GM18907 (cell line): ENCODE data around the gene PPHLN1.
"Not testable (repeated sequence)": the region's sequence is repeated elsewhere in the genome, so short reads cannot be mapped to it uniquely, and the experiment has no call there.

Experiments used
- ATAC-seq: cut with Tn5 transposase; IDR thresholded peaks from one replicate; pipeline ENCODE4 v1.9.1; 2021; ENCODE audit warnings: mild to moderate bottlenecking, moderate library complexity; ENCODE audit not compliant: unreplicated experiment

The PPHLN1 gene

DNA sequence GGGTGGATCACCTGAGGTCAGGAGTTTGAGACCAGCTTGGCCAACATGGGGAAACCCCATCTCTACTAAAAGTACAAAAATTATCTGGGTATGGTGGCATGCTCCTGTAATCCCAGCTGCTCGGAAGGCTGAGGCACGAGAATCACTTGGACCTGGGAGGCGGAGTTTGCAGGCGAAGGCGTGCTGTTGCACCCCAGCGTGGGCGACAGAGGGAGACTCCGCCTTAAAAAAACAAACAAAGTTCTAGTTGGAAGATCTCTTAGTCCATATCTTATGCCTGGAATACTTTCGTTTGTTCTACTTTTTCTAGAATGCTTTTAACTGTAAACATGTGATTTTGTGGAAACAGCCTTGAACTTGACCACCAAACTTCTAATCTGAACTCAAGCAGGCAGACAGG is 38.7 kb downstream of the PPHLN1 start:
- ATAC-seq = no peak

DNA sequence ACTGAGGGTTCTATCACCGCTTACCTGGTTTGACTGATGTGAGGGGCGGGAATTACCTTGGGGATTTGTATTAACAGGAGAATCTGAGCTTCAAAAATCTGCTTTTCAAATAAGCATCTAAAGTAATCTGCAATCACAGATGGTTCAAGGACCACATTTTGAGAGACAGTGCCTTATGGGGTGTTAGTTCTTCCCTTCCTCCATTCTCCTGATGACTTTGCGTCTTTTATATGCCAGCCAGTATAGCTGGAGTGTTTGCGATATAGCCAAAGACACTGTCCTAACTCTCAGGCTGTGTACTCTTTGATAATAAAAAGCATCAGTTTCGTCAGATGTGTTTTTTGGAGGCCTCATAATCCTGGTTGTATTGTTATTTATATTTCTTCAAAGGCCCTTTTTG is 39.5 kb downstream of the PPHLN1 start:
- ATAC-seq = no peak

DNA sequence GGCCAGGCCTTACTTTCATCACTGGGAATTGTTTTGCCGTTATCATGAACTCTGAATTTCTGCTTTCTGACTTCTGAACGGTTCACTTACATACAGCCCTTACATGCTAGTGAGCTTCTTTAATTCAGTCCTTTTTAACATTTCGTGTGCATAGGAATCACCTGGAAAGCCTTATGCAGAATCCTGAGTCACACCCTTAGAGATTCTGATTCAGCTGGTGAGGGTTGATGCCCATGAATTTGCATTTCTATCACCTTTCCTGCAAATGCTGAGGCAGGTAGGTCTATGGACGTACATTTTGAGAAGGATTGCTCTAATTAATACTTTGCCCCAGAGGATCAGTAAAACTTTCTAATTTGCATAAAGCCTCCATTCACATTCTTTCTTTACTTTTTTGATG is 44.0 kb downstream of the PPHLN1 start:
- no peak for ATAC-seq

DNA sequence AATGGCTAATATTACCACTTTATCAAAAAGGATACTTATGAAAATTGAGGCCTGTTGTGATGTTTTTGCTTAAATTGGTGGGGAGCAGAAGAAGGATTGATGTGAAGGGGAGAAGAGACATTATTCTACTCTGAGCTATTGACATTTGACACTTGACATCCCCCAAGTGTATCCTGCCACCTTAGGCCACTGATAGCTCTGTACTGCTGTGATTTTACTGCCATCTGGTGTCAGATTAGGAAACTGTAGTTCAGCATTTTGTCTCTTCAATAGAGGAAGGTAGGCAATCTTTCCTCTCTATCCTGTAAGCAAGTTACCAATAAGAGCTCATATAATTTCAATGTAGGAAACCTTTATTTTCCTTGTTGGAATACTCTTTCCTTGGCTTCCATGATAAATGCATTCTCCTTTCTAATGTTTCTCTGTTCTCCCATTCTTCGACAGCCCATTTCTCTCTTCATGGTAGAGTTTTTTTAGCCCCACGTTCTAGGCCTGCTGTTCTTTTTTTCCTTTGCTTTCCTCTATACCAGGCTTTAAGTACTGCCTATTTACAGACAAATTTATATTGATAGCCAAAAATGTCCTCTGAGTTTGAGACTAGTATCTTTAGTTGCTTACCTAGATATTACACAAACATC is 46.3 kb downstream of the PPHLN1 start:
- peak; percentile 85 for ATAC-seq

DNA sequence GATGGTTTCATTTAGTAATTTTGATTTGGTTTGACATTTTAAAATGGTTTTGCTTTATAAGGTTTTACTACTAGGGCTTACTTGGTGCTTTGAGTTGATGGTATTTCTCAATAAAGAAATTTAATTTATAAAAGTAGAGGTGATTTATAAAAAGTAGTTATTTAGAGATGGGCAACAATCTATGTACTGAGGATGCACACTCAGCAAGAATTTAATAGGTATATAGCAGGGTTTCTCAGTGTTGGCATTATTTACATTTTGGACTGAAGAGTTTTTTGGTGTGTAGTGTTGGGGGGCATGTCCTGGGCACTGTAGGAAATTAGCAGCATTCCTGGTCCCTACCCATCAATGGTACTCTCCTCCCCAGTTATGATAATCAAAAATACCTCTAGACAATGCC is 47.7 kb downstream of the PPHLN1 start:
- no peak for ATAC-seq

DNA sequence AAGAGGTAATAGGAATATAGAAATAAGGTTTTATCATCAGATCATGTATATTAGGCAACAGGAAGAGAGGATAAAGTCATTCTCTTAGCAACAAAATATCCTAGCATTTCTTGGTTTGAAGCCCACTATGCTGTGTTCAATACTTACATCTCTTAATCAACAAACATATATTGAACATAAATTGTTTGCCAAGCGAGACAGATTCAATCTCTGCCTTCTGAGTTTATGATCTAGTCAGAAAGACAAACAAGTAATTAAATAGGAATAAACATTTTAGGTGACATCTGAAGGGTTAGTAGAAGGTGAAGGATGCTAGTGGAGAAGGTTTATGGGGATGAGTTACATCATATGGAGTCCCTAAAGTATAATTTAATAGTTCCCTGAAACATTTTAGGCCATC is 54.8 kb downstream of the PPHLN1 start:
- ATAC-seq = no peak

DNA sequence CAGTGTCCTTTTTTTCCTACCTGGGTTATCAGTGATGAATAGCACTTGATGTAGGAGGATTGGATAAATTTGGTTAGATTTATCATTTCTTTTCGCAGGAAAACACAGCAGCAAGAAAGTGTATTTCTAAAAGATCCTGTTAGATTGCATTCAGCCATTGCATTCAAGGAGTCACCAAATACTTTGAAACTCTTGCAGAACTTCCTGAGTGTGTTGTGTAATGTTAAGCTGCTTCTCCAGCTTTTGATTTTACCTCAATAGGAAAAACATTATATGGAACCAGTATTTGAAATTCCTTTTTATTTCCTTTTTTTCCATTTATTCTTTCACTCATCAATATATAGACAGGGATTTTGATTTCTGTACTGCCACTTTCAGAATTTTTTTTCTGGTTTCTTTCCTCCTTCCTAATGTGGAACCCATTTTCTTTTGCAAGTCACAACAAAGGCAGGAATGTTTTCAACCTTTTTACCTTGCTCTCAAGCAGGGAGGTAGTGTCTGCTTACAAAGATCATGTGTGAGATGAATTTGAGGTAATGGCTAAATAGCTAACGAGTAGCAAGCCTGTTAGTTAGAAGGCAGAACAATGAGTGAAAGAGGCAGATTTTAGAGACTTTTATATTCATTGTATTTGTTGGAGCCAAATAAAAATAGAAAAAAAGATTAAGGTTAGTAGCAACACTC is 56.2 kb downstream of the PPHLN1 start:
- no peak for ATAC-seq

DNA sequence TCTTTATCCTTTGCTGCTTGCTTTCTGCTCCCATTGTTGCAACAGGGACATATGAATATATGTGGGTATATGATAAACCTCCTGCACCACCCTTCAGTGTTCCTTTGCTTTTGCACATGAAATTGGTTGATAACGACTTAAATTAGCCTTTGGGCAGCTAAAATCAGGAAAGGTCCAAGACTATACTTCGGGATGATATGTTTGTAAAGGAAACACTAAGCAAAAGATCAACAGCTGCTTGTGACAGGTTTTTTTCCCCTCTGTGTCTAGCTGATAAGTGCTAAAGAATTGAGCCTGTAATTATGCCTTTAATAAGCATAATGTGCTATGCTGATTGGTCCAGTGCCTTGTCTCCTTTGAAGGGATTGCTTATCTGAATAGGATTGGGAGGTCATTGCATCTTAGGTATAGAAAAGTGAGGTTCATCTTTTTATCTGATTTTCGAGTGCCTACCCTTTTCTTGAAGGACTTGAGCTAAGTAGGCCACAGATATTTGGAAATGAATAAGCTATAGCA is 59.4 kb downstream of the PPHLN1 start:
- ATAC-seq = no peak

DNA sequence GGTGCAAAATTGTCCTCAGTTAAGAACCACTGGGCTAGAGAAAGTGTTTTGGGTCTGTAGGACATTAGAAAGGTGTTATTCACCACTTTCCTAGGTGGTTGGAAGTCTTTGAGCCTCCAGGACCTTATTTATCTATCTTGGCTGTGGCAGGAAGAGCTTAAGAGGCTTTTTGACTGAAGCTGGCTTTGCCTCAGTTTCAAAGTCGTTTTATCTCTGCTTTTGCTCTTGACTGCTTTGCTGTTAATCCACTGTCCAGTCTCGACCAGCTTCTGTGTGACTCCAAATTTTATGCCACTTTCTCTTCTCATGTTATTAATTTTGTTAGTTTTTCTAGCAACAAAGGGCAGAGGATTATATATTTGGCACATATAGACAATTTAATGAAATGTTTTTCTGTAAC is 60.3 kb downstream of the PPHLN1 start:
- no peak for ATAC-seq

DNA sequence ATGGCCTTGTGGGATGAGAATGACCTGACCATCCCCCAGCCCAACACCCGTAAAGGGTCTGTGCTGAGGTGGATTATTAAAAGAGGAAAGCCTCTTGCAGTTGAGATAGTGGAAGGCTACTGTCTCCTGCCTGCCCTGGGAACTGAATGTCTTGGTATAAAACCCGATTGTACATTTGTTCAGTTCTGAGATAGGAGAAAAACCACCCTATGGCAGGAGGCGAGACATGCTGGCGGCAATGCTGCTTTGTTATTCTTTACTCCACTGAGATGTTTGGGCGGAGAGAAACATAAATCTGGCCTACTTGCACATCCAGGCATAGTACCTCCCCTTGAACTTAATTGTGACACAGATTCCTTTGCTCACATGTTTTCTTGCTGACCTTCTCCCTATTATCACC is 62.1 kb downstream of the PPHLN1 start:
- ATAC-seq = not testable (repeated sequence)

DNA sequence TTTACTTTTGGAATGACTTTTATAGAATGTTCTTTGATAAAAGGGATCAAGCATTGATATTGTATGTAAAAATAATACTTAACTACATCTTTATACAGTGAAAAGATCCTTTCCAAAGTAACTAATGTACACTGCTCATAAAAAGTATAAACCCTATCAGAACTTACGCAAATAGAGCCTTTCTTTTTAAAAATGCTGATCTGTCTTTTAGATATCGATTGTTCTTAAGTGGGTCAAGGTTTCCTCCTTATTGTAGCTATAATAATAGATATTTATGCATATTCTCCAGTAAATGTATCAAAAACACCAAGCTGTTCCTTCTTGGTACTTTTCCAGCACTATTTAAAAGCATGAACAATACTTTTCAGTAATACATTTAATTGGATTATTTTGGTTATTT is 68.5 kb downstream of the PPHLN1 start:
- no peak for ATAC-seq

DNA sequence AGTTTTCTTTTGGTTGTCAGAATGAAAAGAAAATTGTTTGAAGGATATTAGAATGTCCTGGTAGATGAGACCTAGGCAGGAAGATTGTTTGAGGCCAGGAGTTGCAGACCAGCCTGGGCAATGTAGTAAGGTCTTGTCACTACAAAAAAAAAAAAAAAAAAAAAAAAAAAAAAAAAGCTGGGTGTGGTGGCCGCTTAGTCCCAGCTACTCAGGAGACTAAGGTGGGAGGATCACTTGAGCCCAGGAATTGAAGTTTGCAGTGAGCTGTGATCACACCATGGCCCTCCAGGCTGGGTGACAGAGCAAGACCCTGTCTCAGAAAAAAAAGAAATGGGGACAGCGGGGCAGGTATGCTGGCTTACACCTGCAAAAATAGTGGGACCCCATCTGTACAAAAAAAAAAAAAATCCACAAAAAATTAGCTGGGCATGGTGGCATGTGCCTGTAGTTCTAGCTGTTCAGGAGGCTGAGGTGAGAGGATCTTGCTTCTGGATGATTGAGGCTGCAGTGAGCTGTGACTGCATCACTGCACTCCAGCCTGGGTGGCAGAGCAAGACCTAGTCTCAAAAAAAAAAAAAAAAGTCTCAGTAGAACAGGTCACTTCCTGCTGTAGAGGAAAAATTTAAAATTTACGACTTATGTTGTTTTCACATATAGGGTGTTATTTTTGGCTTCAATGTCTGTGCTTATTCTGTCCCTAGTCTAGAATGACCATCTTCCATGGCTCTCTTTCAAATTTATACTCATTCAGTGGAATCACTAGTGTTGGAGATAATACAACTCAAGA is 70.7 kb downstream of the PPHLN1 start:
- ATAC-seq = peak; percentile 59

DNA sequence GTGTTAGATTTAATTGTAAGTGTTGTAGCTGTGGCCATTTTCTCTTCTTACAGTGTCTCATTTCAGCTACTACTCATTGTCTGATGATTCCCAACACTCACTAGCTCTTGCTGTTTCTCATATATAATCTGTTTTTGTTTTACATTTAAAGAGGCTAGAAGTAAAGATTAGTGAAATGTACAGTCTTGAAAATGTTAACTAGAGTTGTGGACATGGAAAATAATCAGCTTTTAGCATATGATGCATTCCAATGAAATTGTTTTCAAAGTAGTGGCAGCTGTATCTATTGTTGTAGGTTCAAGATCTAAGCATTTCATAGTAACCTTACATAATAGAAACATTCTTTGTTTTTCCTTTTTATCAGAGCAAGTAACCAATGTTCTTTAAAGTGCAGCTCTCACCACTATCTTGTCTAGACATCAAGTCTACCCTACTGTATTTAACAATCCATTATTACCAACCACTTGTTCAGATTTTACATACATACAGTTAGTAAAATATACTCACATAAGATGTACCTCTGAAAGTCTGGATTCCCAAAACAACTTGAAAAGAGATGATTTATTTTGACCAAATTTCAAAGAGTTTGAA is 76.9 kb downstream of the PPHLN1 start:
- ATAC-seq = no peak

DNA sequence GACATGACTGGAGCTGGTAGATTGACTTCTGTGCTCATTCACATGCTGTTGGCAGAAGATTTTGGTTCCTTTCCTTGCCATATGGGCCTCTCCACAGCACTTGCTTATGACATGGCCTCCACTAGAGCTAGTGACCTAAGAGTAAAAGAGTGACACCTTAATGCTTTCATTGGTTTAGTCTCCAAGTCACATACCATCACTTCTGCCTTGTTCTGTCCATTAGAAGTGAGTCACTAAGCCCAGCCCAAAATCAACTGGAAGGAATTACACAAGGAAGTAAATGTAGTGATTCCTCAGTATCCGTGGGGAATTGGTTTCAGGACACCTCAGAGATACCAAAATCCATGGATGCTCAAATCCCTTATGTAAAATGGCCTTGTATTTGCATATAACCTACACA is 81.3 kb downstream of the PPHLN1 start:
- no peak for ATAC-seq

DNA sequence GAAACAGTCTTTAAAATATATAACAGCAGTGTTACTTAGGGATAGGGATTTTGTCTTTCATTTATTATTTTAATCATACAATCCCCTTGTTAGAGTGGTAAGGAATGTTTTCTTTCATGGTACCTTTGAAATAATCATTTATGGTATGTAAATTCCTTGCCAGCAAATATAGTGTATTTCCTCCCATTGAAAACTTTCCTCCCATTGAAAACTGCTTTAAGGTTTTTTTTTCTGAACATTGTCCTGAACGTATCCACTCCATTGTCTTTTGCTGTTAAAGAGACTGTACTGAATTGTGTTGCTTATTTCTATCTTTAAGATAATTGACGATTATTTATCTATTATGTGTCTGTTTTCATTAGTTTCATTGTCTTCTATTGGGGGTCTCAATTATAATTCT is 83.5 kb downstream of the PPHLN1 start:
- ATAC-seq = no peak

DNA sequence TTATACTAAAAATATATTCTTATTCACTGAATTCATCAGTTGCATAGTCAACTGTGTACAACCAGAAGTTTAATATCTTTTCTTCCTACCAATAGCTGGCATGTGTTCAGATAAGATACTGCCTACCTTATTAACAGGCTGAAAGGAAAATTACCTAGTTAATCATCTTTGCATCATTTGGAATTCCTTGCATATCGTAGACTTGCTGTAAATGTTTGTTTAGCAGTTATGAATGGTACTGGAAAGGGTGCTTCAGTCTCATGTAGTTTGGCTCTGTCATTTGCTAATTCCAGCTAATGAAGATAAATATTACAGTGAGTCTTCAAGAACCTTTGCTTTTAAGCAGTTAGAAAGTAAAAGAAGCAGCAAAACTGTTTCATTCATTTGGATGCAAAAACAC is 84.4 kb downstream of the PPHLN1 start:
- ATAC-seq = no peak

DNA sequence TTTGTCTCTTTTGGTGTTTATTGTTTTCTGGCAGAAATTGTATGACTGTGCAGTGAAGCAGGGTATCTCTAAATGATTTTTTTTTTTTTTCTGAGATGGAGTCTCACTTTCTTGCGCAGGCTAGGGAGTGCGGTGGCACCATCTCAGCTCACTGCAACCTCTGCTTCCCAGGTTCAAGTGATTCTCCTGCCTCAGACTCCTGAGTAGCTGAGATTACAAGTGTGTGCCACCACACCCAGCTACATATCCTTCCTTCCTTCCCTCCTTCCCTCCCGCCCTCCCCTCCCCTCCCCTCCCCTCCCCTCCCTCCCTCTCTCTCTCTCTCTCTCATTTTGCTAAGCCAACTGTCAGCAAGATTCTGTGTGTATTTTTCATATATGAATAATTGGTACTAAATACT is 94.4 kb downstream of the PPHLN1 start:
- no peak for ATAC-seq

DNA sequence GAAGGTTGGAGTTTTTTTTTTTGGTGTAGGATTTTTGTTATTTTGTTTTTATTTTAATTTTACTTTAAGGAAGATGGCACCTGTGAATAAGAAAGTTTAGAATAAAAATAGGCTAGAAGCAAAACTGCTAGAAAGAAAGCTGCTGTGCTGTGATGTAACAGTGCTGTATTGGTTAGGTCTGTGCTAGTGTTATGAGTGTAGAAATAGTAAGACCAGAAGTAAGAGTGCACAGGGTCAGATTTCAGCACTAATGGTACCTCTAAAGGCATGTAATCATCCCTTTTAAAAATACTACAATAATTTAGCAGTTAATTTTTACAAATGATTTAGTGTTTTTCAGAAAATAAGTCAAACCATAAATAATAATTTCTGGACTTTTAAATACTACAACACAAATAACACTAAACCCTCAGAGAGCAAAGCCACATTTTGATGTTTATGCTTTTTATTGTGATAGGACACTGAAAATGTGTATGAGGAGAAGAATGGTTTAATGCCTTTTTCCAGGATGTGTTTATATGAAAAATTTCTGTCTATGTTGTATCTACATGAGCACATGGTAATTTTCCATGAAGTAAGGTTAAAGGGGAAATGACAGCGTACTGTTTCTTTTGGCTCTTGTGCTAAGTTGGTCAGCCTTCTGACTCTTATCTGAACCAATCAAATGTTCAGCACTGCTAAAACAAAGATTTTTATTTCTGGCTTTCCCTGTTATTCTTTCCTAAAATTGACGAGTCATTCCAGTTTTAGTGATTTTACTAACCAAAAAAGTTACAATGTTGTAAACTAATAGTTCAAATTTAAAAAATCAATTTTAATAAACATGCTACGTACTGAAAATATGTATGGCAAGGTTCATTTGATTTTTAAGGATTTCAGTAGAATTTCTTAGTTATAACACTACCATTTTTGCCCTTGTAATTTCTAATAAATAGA is 96.1 kb downstream of the PPHLN1 start:
- peak; percentile 97 for ATAC-seq

DNA sequence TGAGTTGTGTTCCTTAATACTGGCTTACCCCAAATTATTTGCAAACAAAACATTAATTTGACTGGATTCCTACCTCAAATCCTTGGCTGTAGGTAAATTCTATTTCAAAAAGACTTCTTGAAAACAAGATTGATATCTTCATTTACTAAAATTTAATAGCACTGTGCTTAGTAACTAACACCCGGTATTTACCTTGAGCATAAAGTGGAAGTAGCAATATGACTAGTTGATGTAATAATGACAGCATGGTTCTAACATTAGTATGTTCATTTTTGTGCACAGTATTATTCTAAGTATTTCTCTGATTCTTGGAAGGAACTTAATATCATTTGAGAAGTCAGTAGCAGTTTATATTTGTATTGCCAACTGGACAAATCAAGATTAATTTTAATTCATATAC is 96.8 kb downstream of the PPHLN1 start:
- ATAC-seq = no peak

DNA sequence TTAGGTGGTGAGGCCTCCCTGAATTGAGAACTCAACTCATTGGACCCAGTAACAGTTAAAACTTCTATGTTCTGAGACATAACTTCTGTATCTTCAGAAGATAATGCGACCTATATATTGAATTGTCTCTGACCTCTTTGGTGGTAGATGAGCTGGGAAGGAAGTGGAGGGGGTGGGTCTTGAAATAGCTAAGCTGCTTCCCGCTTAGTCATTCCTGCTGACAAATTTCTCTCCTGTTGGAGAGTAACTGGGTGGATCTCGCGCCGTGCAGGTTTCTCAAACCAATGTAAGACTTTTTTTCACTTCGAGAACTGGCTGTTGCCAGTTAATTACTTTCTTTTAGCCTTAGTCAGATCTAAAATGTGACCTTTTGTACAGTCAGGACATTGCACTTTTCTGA is 100.8 kb downstream of the PPHLN1 start:
- ATAC-seq = no peak
